Measurements from ENCODE around the gene NTRK2.

DNA sequence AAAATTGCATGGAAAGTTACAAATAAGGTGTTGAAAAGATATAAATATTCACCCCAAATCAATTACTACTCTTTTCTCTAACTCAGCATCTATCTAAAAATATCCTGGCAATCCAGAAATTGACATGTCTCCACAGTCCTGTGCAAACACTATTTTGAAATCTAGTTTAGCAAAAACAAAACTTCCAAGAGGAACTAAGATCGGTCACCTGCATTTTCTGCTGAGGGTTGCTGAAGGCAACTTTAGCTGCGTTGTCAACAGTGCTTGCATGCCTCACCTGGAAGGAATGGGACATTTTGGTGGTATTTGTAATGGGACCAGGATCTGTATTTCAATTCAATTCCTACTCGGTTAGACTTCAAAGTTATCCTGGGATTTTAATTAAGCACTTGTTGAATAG is 398.3 kb downstream of the NTRK2 start:
- TF ChIP-seq, protein P1, sequence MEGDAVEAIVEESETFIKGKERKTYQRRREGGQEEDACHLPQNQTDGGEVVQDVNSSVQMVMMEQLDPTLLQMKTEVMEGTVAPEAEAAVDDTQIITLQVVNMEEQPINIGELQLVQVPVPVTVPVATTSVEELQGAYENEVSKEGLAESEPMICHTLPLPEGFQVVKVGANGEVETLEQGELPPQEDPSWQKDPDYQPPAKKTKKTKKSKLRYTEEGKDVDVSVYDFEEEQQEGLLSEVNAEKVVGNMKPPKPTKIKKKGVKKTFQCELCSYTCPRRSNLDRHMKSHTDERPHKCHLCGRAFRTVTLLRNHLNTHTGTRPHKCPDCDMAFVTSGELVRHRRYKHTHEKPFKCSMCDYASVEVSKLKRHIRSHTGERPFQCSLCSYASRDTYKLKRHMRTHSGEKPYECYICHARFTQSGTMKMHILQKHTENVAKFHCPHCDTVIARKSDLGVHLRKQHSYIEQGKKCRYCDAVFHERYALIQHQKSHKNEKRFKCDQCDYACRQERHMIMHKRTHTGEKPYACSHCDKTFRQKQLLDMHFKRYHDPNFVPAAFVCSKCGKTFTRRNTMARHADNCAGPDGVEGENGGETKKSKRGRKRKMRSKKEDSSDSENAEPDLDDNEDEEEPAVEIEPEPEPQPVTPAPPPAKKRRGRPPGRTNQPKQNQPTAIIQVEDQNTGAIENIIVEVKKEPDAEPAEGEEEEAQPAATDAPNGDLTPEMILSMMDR (conservative IDR thresholded peaks at IDR 0.05 in 1 of 2, IDR thresholded peaks at IDR 0.05 in 1 of 2; ENCODE audit: extremely low read depth in 1 of 2, insufficient read depth in 1 of 2, low read depth in 1 of 2, low read length in 2 of 2), result no peak
- TF ChIP-seq EZH2 (IDR thresholded peaks at IDR 0.05; ENCODE audit: borderline replicate concordance, low read length), result no peak

Measured in mammary epithelial cell (primary cell).